K562 (cell line): ENCODE measurements around the gene SMAD5. TPM values are rescaled to one million over a fixed set of nuclear protein-coding genes. Genes with fewer than 3 reads are reported as not detected.

Source experiments
- BACH1 ChIP-seq: fragments of 200-800 bp; sonication (Bioruptor generic); IDR thresholded peaks from 2 replicates; pipeline ENCODE4 v1.6.1; 2016; ENCODE audit warnings: missing genetic modification characterization, missing compliant biosample characterization
- BCOR ChIP-seq: fragments of 450-650 bp; IDR thresholded peaks from 2 replicates; pipeline ENCODE4 v1.6.1; 2016
- CTBP1 ChIP-seq: fragments of 450-650 bp; IDR thresholded peaks from 2 replicates; pipeline ENCODE4 v1.6.1; 2016; ENCODE audit warnings: borderline replicate concordance
- ELF2 ChIP-seq: fragments of 250-450 bp; sonication (Bioruptor Pico); IDR thresholded peaks from 2 replicates; pipeline ENCODE4 v1.5.0; 2021; ENCODE audit warnings: mild to moderate bottlenecking
- FOXK1 ChIP-seq: sonication (generic); formaldehyde crosslinking; IDR thresholded peaks from 2 replicates; pipeline ENCODE4 v1.8.0; 2022; ENCODE audit warnings: missing genetic modification reagents, mild to moderate bottlenecking, borderline replicate concordance
- GTF2E2 ChIP-seq: fragments of 200-800 bp; sonication (Bioruptor generic); IDR thresholded peaks from 2 replicates; pipeline ENCODE4 v1.6.1; 2016; ENCODE audit warnings: missing genetic modification characterization, missing compliant biosample characterization
- HNRNPLL ChIP-seq: fragments of 200-400 bp; formaldehyde crosslinking; IDR thresholded peaks from 2 replicates; pipeline ENCODE4 v1.6.1; 2017; ENCODE audit warnings: low read length, low read depth, mild to moderate bottlenecking; ENCODE audit not compliant: poor library complexity, severe bottlenecking
- KDM2B ChIP-seq: fragments of 250-450 bp; sonication (Bioruptor Pico); IDR thresholded peaks from 2 replicates; pipeline ENCODE4 v1.8.0; 2021; ENCODE audit warnings: mild to moderate bottlenecking, moderate library complexity
- KLF1 ChIP-seq: fragments of 450-650 bp; IDR thresholded peaks from 2 replicates; pipeline ENCODE4 v1.6.1; 2016; ENCODE audit warnings: missing genetic modification characterization, missing compliant biosample characterization
- NUFIP1 ChIP-seq: fragments of 450-650 bp; IDR thresholded peaks from 2 replicates; pipeline ENCODE4 v1.6.1; 2018; ENCODE audit not compliant: partially characterized antibody
- POLR2AphosphoS5 ChIP-seq: IDR thresholded peaks from 2 replicates; pipeline ENCODE4 v1.6.1; 2011; ENCODE audit warnings: mild to moderate bottlenecking, low read depth, low read length, moderate library complexity; ENCODE audit not compliant: control insufficient read depth, insufficient read depth
- SOX6 ChIP-seq: fragments of 450-650 bp; IDR thresholded peaks from 2 replicates; pipeline ENCODE4 v1.6.1; 2014; ENCODE audit warnings: mild to moderate bottlenecking
- SRSF3 ChIP-seq: fragments of 200-400 bp; formaldehyde crosslinking; IDR thresholded peaks from 2 replicates; pipeline ENCODE4 v1.6.1; 2016; ENCODE audit warnings: mild to moderate bottlenecking, low read length, moderate library complexity; ENCODE audit not compliant: insufficient read depth
- TBP ChIP-seq: optimal IDR thresholded peaks from 2 replicates; pipeline ENCODE3; 2011; ENCODE audit warnings: low read depth, low read length, improper control_type of control experiment
- TCF3 ChIP-seq: sonication (generic); formaldehyde crosslinking; IDR thresholded peaks from 2 replicates; pipeline ENCODE4 v1.4.0; 2020; ENCODE audit warnings: mild to moderate bottlenecking, missing genetic modification reagents
- ZNF121 ChIP-seq: sonication (generic); formaldehyde crosslinking; conservative IDR thresholded peaks from 2 replicates; pipeline ENCODE4 v1.8.0; 2022; ENCODE audit warnings: missing genetic modification reagents
- polyA plus RNA-seq, 8 experiments: library from polyadenylated mRNA; depleted of rRNA in 4 of 8; stranded (reverse) in 5 of 8; unstranded in 3 of 8; fragments of >200 nt; fragmentation: Nextera tagmentation in 2 of 8; fragmentation: Illumina TruSeq in 1 of 8; extraction: Ambion mirVana in 2 of 8; extraction: Trizol in 1 of 8; gene quantifications; 2 replicates each; pipeline versions ENCODE4 v1.2.1 to v1.2.3, GENCODE V29; 2011 to 2014; ENCODE audit warnings: inconsistent platforms in 1 of 8, missing spikeins in 1 of 8
- total RNA-seq, 7 experiments: library from RNA; depleted of rRNA in 6 of 7; stranded (reverse); fragments of >200 nt in 6 of 7; fragmentation: Illumina TruSeq in 2 of 7; extraction: Trizol in 2 of 7; gene quantifications; 2 replicates each; pipeline versions ENCODE4 v1.2.1 to v1.2.3, GENCODE V29; 2011 to 2021; ENCODE audit warnings: low replicate concordance in 1 of 7
- TF ChIP-seq, protein P1 (sequence below): fragments of 250-450 bp; sonication (Bioruptor Pico); IDR thresholded peaks from 2 replicates; pipeline ENCODE4 v1.4.0; 2020; ENCODE audit warnings: mild to moderate bottlenecking, moderate library complexity
- TF ChIP-seq, protein P2 (sequence below), 2 experiments: fragments of 450-650 bp; conservative IDR thresholded peaks; 2 replicates each; pipeline ENCODE4 v1.6.1; 2017; ENCODE audit warnings: mild to moderate bottlenecking in 2 of 2, moderate library complexity in 2 of 2
- TF ChIP-seq, protein P3 (sequence below): IDR thresholded peaks from 2 replicates; pipeline ENCODE4 v1.6.1; 2016; ENCODE audit warnings: missing genetic modification characterization, missing compliant biosample characterization
- TF ChIP-seq, protein P4 (sequence below): sonication (generic); formaldehyde crosslinking; IDR thresholded peaks from 2 replicates; pipeline ENCODE4 v1.8.0; 2022; ENCODE audit warnings: mild to moderate bottlenecking, missing genetic modification reagents, borderline replicate concordance

The SMAD5 gene
- total and polyA plus RNA-seq, 9 of the 15 experiments (the other 6 are each of a cell fraction or from before 2014, with no cell fraction given): 12.4 to 53.9 (median 20.3) TPM

DNA sequence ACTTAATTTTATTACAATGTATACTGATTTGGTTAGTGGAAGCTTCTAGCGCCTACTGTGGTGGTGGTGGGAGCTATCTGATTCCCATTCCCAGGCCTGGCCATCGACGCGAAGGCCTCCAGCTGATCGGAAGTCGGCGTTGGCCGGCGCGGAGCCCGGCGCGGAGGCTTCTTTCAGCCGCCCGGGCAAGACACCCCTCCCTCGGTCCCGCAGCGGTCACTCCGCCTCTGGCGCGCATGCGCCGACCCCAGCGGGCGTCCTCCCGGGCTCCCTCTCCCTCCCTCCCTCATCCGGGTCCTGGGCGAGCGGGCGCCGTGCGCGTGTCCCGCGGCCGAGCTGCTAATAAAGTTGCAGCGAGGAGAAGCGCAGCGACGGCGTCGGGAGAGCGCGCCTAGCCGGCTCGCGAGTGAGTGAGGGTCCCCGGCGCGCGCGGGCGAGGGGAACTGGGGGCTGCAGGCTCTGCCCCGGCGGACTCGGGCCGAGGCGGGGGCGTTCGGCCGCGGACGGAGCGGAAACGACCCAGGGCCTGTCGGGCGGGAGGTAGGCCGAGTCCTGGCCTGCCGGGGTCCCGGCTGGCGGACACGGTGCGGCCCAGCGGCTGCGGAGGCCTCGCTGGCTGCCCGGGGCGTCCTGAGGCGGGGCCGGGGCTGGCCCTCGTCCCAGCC, at the start of gene SMAD5 (continued):
- TF ChIP-seq HNRNPLL: peak; percentile 37
- no peak for TF ChIP-seq BACH1 (tag)
- peak; percentile 97 for TF ChIP-seq CTBP1
- TF ChIP-seq, protein P1, sequence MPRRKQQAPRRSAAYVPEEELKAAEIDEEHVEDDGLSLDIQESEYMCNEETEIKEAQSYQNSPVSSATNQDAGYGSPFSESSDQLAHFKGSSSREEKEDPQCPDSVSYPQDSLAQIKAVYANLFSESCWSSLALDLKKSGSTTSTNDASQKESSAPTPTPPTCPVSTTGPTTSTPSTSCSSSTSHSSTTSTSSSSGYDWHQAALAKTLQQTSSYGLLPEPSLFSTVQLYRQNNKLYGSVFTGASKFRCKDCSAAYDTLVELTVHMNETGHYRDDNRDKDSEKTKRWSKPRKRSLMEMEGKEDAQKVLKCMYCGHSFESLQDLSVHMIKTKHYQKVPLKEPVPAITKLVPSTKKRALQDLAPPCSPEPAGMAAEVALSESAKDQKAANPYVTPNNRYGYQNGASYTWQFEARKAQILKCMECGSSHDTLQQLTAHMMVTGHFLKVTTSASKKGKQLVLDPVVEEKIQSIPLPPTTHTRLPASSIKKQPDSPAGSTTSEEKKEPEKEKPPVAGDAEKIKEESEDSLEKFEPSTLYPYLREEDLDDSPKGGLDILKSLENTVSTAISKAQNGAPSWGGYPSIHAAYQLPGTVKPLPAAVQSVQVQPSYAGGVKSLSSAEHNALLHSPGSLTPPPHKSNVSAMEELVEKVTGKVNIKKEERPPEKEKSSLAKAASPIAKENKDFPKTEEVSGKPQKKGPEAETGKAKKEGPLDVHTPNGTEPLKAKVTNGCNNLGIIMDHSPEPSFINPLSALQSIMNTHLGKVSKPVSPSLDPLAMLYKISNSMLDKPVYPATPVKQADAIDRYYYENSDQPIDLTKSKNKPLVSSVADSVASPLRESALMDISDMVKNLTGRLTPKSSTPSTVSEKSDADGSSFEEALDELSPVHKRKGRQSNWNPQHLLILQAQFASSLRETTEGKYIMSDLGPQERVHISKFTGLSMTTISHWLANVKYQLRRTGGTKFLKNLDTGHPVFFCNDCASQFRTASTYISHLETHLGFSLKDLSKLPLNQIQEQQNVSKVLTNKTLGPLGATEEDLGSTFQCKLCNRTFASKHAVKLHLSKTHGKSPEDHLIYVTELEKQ (CRISPR knock-in tag): no peak
- TF ChIP-seq KLF1 (tag): no peak
- TF ChIP-seq FOXK1 (CRISPR knock-in tag): no peak
- peak; percentile 66 for TF ChIP-seq POLR2AphosphoS5
- TF ChIP-seq, protein P2, sequence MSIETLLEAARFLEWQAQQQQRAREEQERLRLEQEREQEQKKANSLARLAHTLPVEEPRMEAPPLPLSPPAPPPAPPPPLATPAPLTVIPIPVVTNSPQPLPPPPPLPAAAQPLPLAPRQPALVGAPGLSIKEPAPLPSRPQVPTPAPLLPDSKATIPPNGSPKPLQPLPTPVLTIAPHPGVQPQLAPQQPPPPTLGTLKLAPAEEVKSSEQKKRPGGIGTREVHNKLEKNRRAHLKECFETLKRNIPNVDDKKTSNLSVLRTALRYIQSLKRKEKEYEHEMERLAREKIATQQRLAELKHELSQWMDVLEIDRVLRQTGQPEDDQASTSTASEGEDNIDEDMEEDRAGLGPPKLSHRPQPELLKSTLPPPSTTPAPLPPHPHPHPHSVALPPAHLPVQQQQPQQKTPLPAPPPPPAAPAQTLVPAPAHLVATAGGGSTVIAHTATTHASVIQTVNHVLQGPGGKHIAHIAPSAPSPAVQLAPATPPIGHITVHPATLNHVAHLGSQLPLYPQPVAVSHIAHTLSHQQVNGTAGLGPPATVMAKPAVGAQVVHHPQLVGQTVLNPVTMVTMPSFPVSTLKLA (conservative IDR thresholded peaks at IDR 0.05): peak; percentile 79 to 90
- no peak for TF ChIP-seq NUFIP1
- no peak for TF ChIP-seq SRSF3
- 0 out of 2 replicates have a peak, but pooled peaks have one; percentile 9 for TF ChIP-seq ELF2 (CRISPR knock-in tag)
- peak; percentile 56 for TF ChIP-seq TCF3 (CRISPR knock-in tag)
- TF ChIP-seq BCOR: no peak
- peak; percentile 83 for TF ChIP-seq ZNF121 (CRISPR knock-in tag)
- TF ChIP-seq GTF2E2: peak; percentile 71; the same call in 1 of the 2 replicates
- peak; percentile 61 for TF ChIP-seq TBP
- peak; percentile 96; the same call in 1 of the 2 replicates for TF ChIP-seq KDM2B (CRISPR knock-in tag)
- peak; percentile 70 for TF ChIP-seq SOX6
- TF ChIP-seq, protein P3, sequence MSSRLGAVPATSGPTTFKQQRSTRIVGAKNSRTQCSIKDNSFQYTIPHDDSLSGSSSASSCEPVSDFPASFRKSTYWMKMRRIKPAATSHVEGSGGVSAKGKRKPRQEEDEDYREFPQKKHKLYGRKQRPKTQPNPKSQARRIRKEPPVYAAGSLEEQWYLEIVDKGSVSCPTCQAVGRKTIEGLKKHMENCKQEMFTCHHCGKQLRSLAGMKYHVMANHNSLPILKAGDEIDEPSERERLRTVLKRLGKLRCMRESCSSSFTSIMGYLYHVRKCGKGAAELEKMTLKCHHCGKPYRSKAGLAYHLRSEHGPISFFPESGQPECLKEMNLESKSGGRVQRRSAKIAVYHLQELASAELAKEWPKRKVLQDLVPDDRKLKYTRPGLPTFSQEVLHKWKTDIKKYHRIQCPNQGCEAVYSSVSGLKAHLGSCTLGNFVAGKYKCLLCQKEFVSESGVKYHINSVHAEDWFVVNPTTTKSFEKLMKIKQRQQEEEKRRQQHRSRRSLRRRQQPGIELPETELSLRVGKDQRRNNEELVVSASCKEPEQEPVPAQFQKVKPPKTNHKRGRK: no peak
- TF ChIP-seq, protein P4, sequence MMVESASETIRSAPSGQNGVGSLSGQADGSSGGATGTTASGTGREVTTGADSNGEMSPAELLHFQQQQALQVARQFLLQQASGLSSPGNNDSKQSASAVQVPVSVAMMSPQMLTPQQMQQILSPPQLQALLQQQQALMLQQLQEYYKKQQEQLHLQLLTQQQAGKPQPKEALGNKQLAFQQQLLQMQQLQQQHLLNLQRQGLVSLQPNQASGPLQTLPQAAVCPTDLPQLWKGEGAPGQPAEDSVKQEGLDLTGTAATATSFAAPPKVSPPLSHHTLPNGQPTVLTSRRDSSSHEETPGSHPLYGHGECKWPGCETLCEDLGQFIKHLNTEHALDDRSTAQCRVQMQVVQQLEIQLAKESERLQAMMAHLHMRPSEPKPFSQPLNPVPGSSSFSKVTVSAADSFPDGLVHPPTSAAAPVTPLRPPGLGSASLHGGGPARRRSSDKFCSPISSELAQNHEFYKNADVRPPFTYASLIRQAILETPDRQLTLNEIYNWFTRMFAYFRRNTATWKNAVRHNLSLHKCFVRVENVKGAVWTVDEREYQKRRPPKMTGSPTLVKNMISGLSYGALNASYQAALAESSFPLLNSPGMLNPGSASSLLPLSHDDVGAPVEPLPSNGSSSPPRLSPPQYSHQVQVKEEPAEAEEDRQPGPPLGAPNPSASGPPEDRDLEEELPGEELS (CRISPR knock-in tag): peak; percentile 68; the same call in 1 of the 2 replicates
